Stimulated activated CD8-positive, alpha-beta memory T cell treated with anti-CD3 and anti-CD28 coated beads, Interleukin-12 subunit alpha, Interleukin-12 subunit beta, amount 100 ng/mL, for 1 hour (primary cell): ENCODE results near the gene UGT2B7.

Experiments used
- DNase-seq: peaks from one replicate; pipeline ENCODE4 v3.0.0-alpha.2; 2020; ENCODE audit warnings: low read depth

UGT2B7 gene

DNA sequence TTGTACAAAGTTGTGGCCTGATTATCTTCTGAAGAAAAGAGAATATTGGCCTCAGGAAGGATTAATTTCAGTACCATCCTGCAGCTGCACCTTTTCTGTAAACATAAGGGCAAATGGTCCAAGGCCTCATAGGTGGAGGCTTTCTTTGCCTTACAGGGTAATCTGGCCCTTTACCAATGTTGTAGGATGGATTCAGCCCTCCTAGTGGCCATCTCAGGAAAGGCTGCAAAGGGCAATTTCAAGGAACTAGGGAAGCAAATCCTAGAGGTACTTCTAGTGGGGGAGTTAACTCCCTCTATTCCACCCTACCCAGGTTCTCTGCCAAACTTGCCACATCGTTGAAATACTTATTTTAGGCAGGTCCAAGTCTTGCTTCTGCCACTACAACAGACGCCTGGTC is 60.6 kb downstream of the UGT2B7 start:
- DNase-seq: no peak
